Measurements from ENCODE around the gene CTRB1. TPM values are rescaled to one million over a fixed set of nuclear protein-coding genes. Genes with fewer than 3 reads are reported as not detected.
"Not testable (repeated sequence)": the region's sequence is repeated elsewhere in the genome, so short reads cannot be mapped to it uniquely, and the experiment has no call there.

Gene CTRB1
- total and polyA plus RNA-seq, 5 experiments from 2014 or later, result not detected

GRCh38 chr16:75222271-75222783, 3.5 kb downstream of the CTRB1 start:
- Mint-ChIP-seq H3K36me3 (no peaks in the 10 kb centered on the region), H3K9me3 (peaks cover 0 to 2% (median 0%) of the 10 kb centered on the region in 9 donors), H3K4me1 (peaks cover 5 to 10% (median 6%) of the 10 kb centered on the region in 4 donors), H3K4me3 (no peak overlapping the region), H3K27ac (peak overlapping the region in 3 of 10 donors; percentile 9 to 59 (median 53)), H3K27me3 (peaks cover 0 to 4% (median 1%) of the 10 kb centered on the region in 5 donors)
- POLR2A ChIA-PET, result interaction anchor here (0.8 kb wide), 1 partner anchor 18 kb away, joined by 3 read pairs; no protein-coding TSS in a partner anchor
- DNase-seq, result no peak
- ATAC-seq, result no peak

DNA sequence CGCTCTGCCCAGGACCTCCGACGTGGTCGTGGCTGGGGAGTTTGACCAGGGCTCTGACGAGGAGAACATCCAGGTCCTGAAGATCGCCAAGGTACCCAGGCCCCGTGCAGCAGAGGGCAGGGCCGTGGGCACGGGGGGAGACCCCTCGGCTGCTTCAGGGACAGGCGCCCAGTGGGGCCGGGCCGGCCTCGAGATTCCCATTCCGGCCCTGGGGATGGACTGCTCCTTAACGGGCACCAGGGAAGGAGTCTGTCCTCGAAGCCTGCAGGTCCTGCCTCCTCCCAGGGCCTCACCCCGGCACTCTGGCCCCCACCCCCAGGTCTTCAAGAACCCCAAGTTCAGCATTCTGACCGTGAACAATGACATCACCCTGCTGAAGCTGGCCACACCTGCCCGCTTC, 4.3 kb downstream of the CTRB1 start:
- H3K4me3 Mint-ChIP-seq, ATAC-seq, H3K27ac Mint-ChIP-seq, H3K9me3 Mint-ChIP-seq, DNase-seq, H3K36me3 Mint-ChIP-seq: not testable (repeated sequence)
- Mint-ChIP-seq H3K4me1 (peaks cover 5 to 10% (median 6%) of the 10 kb centered on the region in 4 donors), H3K27me3 (peaks cover 0 to 11% (median 5%) of the 10 kb centered on the region in 5 donors)
- POLR2A ChIA-PET, result interaction anchor here (0.8 kb wide), 1 partner anchor 19 kb away, joined by 3 read pairs; no protein-coding TSS in a partner anchor

DNA sequence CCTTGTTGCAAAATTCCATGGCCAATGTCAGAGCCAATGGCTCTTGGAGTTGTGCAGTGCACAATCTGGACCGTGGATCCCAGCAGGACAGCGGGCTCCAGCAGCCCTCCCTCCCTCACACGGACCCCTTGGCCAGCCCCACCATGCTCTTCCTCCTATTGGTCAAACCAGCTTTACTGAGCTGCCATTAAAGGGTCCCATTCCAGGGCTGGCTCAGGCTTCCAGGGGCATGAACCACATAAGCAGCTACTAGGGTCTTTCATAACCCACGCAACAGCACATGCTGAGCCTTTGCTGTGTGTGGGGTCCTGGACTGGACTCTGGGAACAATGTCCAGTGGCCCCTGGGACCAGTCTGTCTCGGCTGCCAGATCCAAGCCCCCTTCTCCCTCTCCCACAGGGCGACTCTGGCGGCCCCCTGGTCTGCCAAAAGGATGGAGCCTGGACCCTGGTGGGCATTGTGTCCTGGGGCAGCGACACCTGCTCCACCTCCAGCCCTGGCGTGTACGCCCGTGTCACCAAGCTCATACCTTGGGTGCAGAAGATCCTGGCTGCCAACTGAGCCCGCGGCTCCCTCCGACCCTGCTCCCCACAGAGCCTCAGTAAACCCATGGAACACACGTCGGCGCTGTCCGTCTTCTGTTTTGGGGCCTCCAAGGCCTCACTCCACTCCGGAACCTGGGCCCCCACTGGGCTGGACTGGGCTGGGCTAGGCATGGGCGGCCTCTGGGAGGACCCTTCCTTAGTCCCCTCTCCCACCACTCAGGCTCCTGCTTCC, 5.7 kb downstream of the CTRB1 start:
- H3K27ac Mint-ChIP-seq, result no peak overlapping the region
- H3K36me3 Mint-ChIP-seq, result no peaks in the 10 kb centered on the region
- POLR2A ChIA-PET, result no interaction called here
- H3K4me3 Mint-ChIP-seq, result no peak overlapping the region
- DNase-seq (peak in 1 of 10 donors; percentile 22), ATAC-seq (no peak)
- peaks cover 0 to 2% (median 0%) of the 10 kb centered on the region in 9 donors for H3K9me3 Mint-ChIP-seq
- H3K4me1 Mint-ChIP-seq, result peaks cover 3 to 5% (median 4%) of the 10 kb centered on the region in 4 donors
- H3K27me3 Mint-ChIP-seq, result peaks cover 0 to 11% (median 5%) of the 10 kb centered on the region in 5 donors

- Mint-ChIP-seq H3K27me3 (peaks cover 0 to 11% (median 5%) of the 10 kb centered on the region in 5 donors), H3K36me3 (no peaks in the 10 kb centered on the region), H3K4me1 (peaks cover 0 to 1% (median 0%) of the 10 kb centered on the region in 4 donors), H3K9me3 (peaks cover 0 to 2% (median 0%) of the 10 kb centered on the region in 9 donors), H3K27ac (no peak overlapping the region), H3K4me3 (no peak overlapping the region)
- POLR2A ChIA-PET, result interaction anchor here (0.6 to 0.7 kb wide), 2 partner anchors 49 to 149 kb away, joined by 3 to 6 read pairs; no protein-coding TSS in a partner anchor
- DNase-seq (peak in 1 of 10 donors; percentile 34), ATAC-seq (no peak)
Measured at GRCh38 chr16:75225092-75225491, 6.3 kb downstream of the CTRB1 start.

DNA sequence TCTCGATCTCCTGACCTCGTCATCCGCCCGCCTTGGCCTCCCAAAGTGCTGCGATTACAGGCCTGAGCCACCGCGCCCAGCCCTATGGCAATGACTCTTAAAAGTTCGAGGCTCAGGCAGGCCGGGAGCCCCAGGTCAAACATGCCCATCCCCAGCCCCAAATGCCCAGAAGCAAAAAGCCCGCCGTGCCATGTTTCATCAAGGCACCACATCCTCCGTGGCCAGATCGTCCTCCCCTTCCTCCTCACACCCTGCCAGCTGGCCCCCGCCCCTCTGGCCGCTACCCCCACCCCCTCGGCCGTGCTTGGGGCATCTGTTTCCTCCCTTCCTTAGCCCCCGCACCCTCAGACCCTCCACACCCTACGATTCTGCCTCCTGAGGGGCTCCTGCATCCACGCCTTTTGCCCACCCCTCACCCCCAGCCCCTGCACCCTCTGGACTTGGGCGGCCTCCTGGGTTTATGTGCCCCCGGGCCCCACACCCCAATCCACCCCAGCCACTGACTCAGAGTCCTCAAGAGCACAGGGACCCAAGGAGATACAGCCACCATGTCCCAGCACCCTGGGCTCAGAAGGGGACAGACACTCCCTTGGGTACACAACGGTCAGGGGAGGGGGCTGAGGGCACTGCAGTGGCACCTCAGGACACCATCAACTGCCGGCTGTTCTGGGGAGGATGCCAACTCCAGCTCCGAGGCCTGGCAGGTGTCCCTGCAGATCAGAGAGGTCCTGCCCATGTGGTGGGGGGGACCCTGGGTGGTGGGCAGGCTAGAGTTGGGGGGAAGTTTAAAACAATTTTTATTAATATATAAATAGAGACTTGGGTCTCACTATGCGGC, 7.1 kb downstream of the CTRB1 start:
- Mint-ChIP-seq H3K9me3 (peaks cover 0 to 2% (median 0%) of the 10 kb centered on the region in 9 donors), H3K27me3 (peaks cover 0 to 11% (median 5%) of the 10 kb centered on the region in 5 donors), H3K27ac (no peak overlapping the region)

GRCh38 chr16:75226550-75227360, 8.0 kb downstream of the CTRB1 start:
- H3K9me3 Mint-ChIP-seq, result peaks cover 0 to 2% (median 0%) of the 10 kb centered on the region in 9 donors
- ATAC-seq, result no peak
- H3K4me1 Mint-ChIP-seq, result peaks cover 0 to 2% (median 0%) of the 10 kb centered on the region in 4 donors
- H3K4me3 Mint-ChIP-seq, result no peak overlapping the region
- no peaks in the 10 kb centered on the region for H3K36me3 Mint-ChIP-seq
- DNase-seq, result no peak
- H3K27me3 Mint-ChIP-seq, result peaks cover 0 to 11% (median 8%) of the 10 kb centered on the region in 5 donors
- H3K27ac Mint-ChIP-seq, result no peak overlapping the region
- POLR2A ChIA-PET, result no interaction called here

More for the DNA sequence above, 7.1 kb downstream of the CTRB1 start:
- Mint-ChIP-seq H3K4me1 (peaks cover 0 to 2% (median 0%) of the 10 kb centered on the region in 4 donors), H3K4me3 (no peak overlapping the region), H3K36me3 (no peaks in the 10 kb centered on the region)
- POLR2A ChIA-PET, result interaction anchor here (0.6 to 0.7 kb wide), 2 partner anchors 50 to 148 kb away, joined by 3 to 6 read pairs; no protein-coding TSS in a partner anchor
- ATAC-seq (no peak), DNase-seq (no peak)

- DNase-seq (no peak), ATAC-seq (no peak)
- Mint-ChIP-seq H3K36me3 (no peaks in the 10 kb centered on the region), H3K4me1 (peaks cover 0 to 2% (median 0%) of the 10 kb centered on the region in 4 donors), H3K27me3 (peaks cover 0 to 11% (median 8%) of the 10 kb centered on the region in 5 donors), H3K9me3 (peaks cover 0 to 2% (median 0%) of the 10 kb centered on the region in 9 donors), H3K27ac (no peak overlapping the region), H3K4me3 (no peak overlapping the region)
- POLR2A ChIA-PET, result no interaction called here
Measured at GRCh38 chr16:75227361-75228142, 8.8 kb downstream of the CTRB1 start.

- Mint-ChIP-seq H3K27ac (no peak overlapping the region), H3K9me3 (peaks cover 0 to 2% (median 0%) of the 10 kb centered on the region in 9 donors)
- ATAC-seq, result no peak
Measured at GRCh38 chr16:75228143-75228976, 9.6 kb downstream of the CTRB1 start.

GRCh38 chr16:75229172-75230031, 10.6 kb downstream of the CTRB1 start:
- H3K36me3 Mint-ChIP-seq, result no peaks in the 10 kb centered on the region
- no peak for ATAC-seq
- POLR2A ChIA-PET, result no interaction called here
- no peak overlapping the region for H3K4me3 Mint-ChIP-seq
- no peaks in the 10 kb centered on the region for H3K9me3 Mint-ChIP-seq
- DNase-seq, result no peak
- H3K27me3 Mint-ChIP-seq, result peaks cover 1 to 13% (median 8%) of the 10 kb centered on the region in 5 donors
- H3K27ac Mint-ChIP-seq, result no peak overlapping the region
- H3K4me1 Mint-ChIP-seq, result peaks cover 2 to 6% (median 3%) of the 10 kb centered on the region in 4 donors

More at GRCh38 chr16:75228143-75228976, 9.6 kb downstream of the CTRB1 start:
- Mint-ChIP-seq H3K27me3 (peaks cover 0 to 13% (median 8%) of the 10 kb centered on the region in 5 donors), H3K36me3 (no peaks in the 10 kb centered on the region), H3K4me1 (peaks cover 0 to 2% (median 0%) of the 10 kb centered on the region in 4 donors), H3K4me3 (no peak overlapping the region)
- POLR2A ChIA-PET, result no interaction called here
- DNase-seq, result no peak

All from naive thymus-derived CD8-positive, alpha-beta T cell (primary cell).